H1 (cell line): ENCODE measurements around the gene SLC25A47. TPM values are rescaled to one million over a fixed set of nuclear protein-coding genes. Genes with fewer than 3 reads are reported as not detected.

Experiments used
- BRCA1 ChIP-seq: IDR thresholded peaks from 2 replicates; pipeline ENCODE4 v1.6.1; 2012; ENCODE audit warnings: low read depth, low read length, improper control_type of control experiment
- CBX8 ChIP-seq: fragments of 300-800, 300-1000 bp; sonication (generic); IDR thresholded peaks from 2 replicates; pipeline ENCODE4 v1.7.1; 2016; ENCODE audit warnings: low read depth, low read length, borderline replicate concordance
- CHD7 ChIP-seq: fragments of 300-600 bp; sonication (generic); IDR thresholded peaks from 2 replicates; pipeline ENCODE4 v1.7.1; 2012; ENCODE audit warnings: low read length, moderate library complexity, mild to moderate bottlenecking, inconsistent platforms; ENCODE audit not compliant: insufficient replicate concordance
- CTBP2 ChIP-seq: IDR thresholded peaks from 2 replicates; pipeline ENCODE4 v1.7.0; 2011; ENCODE audit warnings: borderline replicate concordance, mild to moderate bottlenecking, moderate library complexity, mixed read lengths, low read length; ENCODE audit not compliant: insufficient read depth, insufficient read length
- GTF2F1 ChIP-seq: IDR thresholded peaks from 2 replicates; pipeline ENCODE4 v1.6.1; 2012; ENCODE audit warnings: low read depth, low read length, improper control_type of control experiment, borderline replicate concordance
- KDM1A ChIP-seq: fragments of 200-600, 300-600 bp; sonication (generic); IDR thresholded peaks from 2 replicates; pipeline ENCODE4 v1.7.1; 2016; ENCODE audit warnings: mild to moderate bottlenecking, low read length, borderline replicate concordance
- MAFK ChIP-seq: IDR thresholded peaks from 2 replicates; pipeline ENCODE4 v1.6.1; 2012; ENCODE audit warnings: low read depth, mild to moderate bottlenecking, improper control_type of control experiment, low read length
- POLR2AphosphoS5 ChIP-seq: IDR thresholded peaks from 2 replicates; pipeline ENCODE4 v1.6.1; 2011; ENCODE audit warnings: low read depth, low read length
- POU5F1 ChIP-seq: IDR thresholded peaks from 2 replicates; pipeline ENCODE4 v1.6.1; 2011; ENCODE audit warnings: low read depth, mild to moderate bottlenecking, low read length, moderate library complexity
- SAP30 ChIP-seq: fragments of 300-600 bp; sonication (generic); IDR thresholded peaks from 2 replicates; pipeline ENCODE4 v1.7.1; 2012; ENCODE audit warnings: low read length, moderate library complexity, mild to moderate bottlenecking, inconsistent platforms; ENCODE audit not compliant: insufficient read depth, insufficient replicate concordance
- TBP ChIP-seq: IDR thresholded peaks from 2 replicates; pipeline ENCODE4 v1.6.1; 2011; ENCODE audit warnings: low read depth, low read length, improper control_type of control experiment
- YY1 ChIP-seq: IDR thresholded peaks from 2 replicates; pipeline ENCODE4 v1.6.1; 2011; ENCODE audit warnings: low read depth, mild to moderate bottlenecking, low read length
- polyA plus RNA-seq, 7 experiments: library from polyadenylated mRNA; depleted of rRNA in 3 of 7; stranded (reverse) in 5 of 7; unstranded in 2 of 7; fragments of >200 nt in 5 of 7; fragments of 200-250 nt in 2 of 7; gene quantifications; 1 replicate in 5 of 7; 2 replicates in 1 of 7; 4 replicates in 1 of 7; pipeline versions ENCODE4 v1.2.1 to v1.2.3, GENCODE V29; 2011 to 2013; ENCODE audit warnings: missing spikeins in 2 of 7, mixed read lengths in 2 of 7
- total RNA-seq: library from RNA; stranded (reverse); fragmentation: NEBNext Ultra II Directional; extraction: Animal tissue kit (Norgen Biotek cat#: 25700); gene quantifications from 2 replicates; pipeline ENCODE4 v1.2.1, GENCODE V29; 2021

SLC25A47 gene
- total and polyA plus RNA-seq, 2 of the 8 experiments (the other 6 are each of a cell fraction or from before 2014, with no cell fraction given): not detected

GRCh38 chr14:100342195-100342594, 19.1 kb downstream of the SLC25A47 start (continued):
- TF ChIP-seq CHD7 (no peak), MAFK (no peak), TBP (no peak), POLR2AphosphoS5 (no peak), POU5F1 (no peak), YY1 (no peak), CBX8 (no peak), CTBP2 (no peak), BRCA1 (no peak), GTF2F1 (no peak), KDM1A (no peak), SAP30 (no peak)
